AG09319 (cell line): Measurements from ENCODE around the gene C1QTNF1.

Experiments used
- DNase-seq: peaks from one replicate; pipeline ENCODE4 v3.0.0-alpha.2; 2010; ENCODE audit warnings: low read depth; ENCODE audit errors: extremely low read depth
- TF ChIP-seq, protein P1 (sequence below): IDR thresholded peaks from 2 replicates; pipeline ENCODE4 v1.5.1; 2011; ENCODE audit warnings: low read depth, mild to moderate bottlenecking, inconsistent platforms, low read length, moderate library complexity

The C1QTNF1 gene, protein sequence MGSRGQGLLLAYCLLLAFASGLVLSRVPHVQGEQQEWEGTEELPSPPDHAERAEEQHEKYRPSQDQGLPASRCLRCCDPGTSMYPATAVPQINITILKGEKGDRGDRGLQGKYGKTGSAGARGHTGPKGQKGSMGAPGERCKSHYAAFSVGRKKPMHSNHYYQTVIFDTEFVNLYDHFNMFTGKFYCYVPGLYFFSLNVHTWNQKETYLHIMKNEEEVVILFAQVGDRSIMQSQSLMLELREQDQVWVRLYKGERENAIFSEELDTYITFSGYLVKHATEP

DNA sequence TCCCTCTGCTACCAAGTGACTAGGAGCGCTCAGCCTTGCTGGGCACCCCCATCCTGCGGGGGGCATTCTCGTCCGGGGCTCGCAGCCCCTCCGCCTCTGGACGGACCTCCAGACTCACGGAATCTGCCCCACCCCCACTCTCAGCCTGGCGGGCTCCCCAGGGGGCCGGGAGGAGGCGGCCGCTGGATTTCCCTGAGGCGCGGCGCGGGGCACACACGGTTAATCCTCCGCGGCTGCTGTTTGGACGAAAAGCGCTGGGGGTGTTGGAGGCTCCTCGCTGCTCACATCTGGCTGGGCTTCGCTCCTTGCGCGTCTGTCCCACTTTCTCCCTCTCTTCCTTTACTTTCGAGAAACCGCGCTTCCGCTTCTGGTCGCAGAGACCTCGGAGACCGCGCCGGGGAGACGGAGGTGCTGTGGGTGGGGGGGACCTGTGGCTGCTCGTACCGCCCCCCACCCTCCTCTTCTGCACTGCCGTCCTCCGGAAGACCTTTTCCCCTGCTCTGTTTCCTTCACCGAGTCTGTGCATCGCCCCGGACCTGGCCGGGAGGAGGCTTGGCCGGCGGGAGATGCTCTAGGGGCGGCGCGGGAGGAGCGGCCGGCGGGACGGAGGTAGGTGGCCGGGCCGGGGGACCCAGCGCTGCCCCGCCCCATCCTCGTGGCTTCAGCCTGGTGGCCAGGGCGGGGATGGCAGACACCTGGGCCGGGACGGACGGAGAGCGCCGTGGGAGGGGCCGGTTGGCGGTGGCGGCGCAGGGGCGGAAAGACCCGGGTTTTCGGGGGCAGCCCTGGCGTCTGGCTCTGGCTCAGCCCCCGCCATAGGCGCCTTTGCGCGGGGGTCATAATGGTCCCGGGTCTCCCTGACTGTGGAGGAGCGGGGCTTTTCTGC lies at the start of gene C1QTNF1:
Gene C1QTNF1 (plus strand): TSS at position 284 of the 886 bp plus-strand sequence. CDS start 19,800 bp downstream, outside the sequence.
- TF ChIP-seq, protein P1, sequence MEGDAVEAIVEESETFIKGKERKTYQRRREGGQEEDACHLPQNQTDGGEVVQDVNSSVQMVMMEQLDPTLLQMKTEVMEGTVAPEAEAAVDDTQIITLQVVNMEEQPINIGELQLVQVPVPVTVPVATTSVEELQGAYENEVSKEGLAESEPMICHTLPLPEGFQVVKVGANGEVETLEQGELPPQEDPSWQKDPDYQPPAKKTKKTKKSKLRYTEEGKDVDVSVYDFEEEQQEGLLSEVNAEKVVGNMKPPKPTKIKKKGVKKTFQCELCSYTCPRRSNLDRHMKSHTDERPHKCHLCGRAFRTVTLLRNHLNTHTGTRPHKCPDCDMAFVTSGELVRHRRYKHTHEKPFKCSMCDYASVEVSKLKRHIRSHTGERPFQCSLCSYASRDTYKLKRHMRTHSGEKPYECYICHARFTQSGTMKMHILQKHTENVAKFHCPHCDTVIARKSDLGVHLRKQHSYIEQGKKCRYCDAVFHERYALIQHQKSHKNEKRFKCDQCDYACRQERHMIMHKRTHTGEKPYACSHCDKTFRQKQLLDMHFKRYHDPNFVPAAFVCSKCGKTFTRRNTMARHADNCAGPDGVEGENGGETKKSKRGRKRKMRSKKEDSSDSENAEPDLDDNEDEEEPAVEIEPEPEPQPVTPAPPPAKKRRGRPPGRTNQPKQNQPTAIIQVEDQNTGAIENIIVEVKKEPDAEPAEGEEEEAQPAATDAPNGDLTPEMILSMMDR = no peak; the same call in none of the 2 replicates

GRCh38 chr17:78974635-78975591 lies 49.1 kb upstream of the C1QTNF1 start:
- peak; percentile 74 for DNase-seq
- TF ChIP-seq, protein P1 = no peak

More for the DNA sequence above, at the start of gene C1QTNF1:
- no peak for DNase-seq

DNA sequence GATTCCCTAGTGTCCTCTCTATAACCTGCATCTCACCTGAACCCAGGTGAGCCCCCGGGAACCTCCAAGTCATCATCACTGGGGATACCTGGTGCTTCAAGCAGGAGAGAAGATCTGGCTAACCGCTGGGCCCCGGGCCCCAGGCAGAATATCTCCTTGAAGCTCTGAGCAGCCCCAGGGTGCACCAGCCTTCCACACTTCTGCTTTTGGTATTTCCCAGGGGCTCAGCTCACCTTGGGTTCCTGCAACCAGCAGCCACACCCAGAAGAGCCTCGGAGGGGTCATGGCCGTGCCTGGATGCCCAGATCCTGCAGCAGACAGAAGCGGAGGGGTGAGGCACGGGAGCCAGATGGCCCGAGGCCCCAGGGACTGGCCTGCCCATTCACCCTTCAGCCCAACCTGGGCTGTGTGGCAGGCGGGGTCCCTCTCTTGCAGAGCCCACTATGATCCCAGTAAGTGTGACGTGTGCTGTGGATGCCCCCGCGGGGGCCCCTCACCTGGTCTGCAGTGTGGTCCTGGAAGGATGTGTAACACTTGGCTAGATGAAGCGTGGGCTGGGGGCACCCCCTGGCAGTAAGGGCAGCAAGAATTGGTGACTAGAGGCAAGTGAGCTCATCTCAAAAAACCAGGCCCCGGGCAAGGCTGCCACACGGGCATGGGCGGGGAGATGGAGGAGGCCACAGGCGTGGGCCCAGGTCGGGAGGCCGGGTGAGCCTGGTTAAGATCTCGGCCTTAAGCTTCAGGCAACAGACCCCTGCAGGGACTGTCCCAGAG lies 46.9 kb upstream of the C1QTNF1 start:
- TF ChIP-seq, protein P1 = no peak
- DNase-seq = no peak

- DNase-seq = no peak
- TF ChIP-seq, protein P1 = no peak
Observed at GRCh38 chr17:78977681-78977943, 46.4 kb upstream of the C1QTNF1 start.

GRCh38 chr17:78977997-78978973 lies 45.7 kb upstream of the C1QTNF1 start:
- TF ChIP-seq, protein P1 = no peak
- no peak for DNase-seq
